C4-2B (cell line): Measurements from ENCODE around the gene MCF2L.

Source experiments
- H3K27ac ChIP-seq: fragments of 450-650 bp; 2 replicates; pipeline ENCODE4 v1.5.1; 2017
- ZFX ChIP-seq: fragments of 450-650 bp; IDR thresholded peaks from 2 replicates; pipeline ENCODE4 v1.6.1; 2017
- TF ChIP-seq, protein P1 (sequence below): fragments of 450-650 bp; conservative IDR thresholded peaks from 2 replicates; pipeline ENCODE4 v1.5.1; 2017; ENCODE audit warnings: mild to moderate bottlenecking

Gene MCF2L

GRCh38 chr13:113020323-113021080, 51.5 kb downstream of the MCF2L start:
- no peak for TF ChIP-seq ZFX
- TF ChIP-seq, protein P1, sequence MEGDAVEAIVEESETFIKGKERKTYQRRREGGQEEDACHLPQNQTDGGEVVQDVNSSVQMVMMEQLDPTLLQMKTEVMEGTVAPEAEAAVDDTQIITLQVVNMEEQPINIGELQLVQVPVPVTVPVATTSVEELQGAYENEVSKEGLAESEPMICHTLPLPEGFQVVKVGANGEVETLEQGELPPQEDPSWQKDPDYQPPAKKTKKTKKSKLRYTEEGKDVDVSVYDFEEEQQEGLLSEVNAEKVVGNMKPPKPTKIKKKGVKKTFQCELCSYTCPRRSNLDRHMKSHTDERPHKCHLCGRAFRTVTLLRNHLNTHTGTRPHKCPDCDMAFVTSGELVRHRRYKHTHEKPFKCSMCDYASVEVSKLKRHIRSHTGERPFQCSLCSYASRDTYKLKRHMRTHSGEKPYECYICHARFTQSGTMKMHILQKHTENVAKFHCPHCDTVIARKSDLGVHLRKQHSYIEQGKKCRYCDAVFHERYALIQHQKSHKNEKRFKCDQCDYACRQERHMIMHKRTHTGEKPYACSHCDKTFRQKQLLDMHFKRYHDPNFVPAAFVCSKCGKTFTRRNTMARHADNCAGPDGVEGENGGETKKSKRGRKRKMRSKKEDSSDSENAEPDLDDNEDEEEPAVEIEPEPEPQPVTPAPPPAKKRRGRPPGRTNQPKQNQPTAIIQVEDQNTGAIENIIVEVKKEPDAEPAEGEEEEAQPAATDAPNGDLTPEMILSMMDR: no peak
- H3K27ac ChIP-seq: no peak overlapping the region

- H3K27ac ChIP-seq: no peak overlapping the region
- TF ChIP-seq, protein P1: no peak
- TF ChIP-seq ZFX: no peak
These were observed 52.4 kb downstream of the MCF2L start for GRCh38 chr13:113021391-113021790.

DNA sequence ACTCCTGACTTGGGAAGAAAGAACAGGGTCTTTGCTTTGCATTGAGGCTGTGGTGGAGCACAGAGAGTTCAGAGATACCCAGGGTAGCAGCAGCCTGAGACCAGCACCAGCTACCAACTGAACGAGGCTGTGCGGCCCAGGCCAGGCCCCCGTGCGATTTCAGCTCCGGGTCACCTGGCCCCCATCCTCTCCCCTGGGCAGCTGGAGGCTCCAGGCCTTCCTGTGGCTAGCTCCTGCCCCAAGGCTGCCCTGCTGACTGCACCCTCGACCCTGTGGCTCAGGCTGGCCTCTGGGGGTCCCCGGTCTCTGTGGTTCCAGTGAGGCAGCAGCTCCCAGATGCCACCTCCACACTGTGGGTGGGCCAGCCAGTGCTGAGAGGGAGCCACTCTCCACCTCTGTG, 52.8 kb downstream of the MCF2L start:
- no peak overlapping the region for H3K27ac ChIP-seq
- TF ChIP-seq, protein P1: no peak
- no peak for TF ChIP-seq ZFX

DNA sequence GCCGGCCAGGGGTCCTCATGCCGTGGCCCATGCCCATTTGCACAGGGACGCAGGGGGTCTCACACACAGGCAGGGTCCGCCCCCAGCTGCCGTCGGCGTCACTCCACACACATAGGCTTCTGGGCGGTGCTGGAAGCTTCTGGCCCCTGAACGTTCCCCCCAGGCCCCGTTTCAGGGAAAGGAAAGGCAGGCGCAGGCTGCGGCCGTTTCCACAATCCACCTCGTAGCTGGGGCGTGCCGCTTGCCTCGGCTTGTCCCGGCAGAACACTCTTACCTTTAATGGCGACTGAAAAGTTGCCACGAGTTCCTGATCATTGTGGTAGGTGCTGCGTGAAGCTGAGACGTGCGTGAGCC, 53.4 kb downstream of the MCF2L start:
- no peak overlapping the region for H3K27ac ChIP-seq
- TF ChIP-seq, protein P1: no peak
- TF ChIP-seq ZFX: no peak

DNA sequence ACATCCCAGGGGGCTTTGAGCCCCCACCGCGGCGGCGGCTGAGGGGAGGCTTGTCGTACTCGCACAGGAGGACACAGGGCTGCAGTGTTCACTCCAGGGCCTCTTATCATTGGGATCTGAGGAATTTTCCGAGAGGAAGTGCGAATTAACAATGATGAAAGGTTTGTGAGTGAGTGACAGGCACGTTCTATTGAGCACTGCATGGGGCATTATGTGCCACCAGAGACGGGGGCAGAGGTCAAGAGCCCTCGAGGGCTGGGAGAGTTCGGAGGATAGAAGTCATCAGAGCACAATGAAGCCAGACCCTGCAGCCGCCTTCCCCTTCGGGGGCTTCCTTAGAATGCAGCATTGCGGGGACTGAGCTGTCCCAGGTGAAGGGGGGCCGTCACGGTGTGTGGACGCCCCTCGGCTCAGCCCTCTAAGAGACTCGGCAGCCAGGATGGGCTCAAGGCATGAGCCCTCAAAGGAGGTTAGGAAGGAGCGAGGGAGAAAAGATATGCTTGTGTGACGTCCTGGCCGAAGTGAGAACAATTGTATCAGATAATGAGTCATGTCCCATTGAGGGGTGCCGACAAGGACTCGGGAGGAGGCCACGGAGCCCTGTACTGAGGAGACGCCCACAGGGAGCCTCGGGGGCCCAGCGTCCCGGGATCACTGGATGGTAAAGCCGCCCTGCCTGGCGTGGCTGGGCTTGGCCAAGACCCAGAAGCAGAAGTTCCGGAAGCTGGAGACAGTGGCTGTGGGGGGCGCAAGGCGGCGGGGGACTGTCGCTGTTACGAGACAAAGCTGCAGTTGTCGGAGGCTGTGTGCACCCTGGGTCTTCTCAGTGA, 53.9 kb downstream of the MCF2L start:
- TF ChIP-seq ZFX: no peak
- TF ChIP-seq, protein P1: no peak
- H3K27ac ChIP-seq: no peak overlapping the region

DNA sequence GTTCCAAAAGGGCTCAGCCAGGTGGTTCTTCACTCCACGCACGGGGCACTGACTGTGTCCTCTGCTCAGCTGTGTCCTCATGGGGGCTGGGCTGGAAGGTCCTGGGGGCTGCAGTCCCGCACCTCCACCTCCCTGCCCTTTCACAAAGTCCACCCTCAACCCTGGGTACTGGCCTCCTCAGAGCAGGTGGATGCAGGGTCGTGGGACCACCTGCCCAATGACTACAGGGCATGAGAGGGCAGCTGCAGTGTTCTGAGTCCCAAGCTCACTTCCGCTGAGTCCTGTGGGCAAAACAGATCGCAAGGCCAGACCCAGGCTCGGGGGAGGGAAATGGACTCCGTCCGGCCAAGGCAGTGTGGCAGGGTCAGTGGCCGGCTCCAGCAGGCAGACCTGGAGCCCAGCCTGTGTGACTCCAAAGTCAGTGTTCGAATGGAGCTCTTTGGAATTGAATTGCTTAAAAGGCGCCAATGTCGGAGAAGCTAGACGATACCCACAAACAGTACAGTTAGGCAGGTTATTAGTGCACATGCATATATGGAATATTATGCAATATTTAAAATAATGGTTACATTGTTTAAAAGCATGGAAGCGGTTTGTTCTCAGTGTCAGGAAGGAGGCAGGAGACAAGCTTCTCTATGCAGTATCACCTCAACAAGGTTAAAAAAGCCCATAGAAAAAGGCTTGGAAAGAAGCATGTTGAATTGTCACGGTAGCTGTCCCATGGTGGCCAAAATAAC, 54.8 kb downstream of the MCF2L start:
- no peak overlapping the region for H3K27ac ChIP-seq
- TF ChIP-seq, protein P1: no peak
- no peak for TF ChIP-seq ZFX
